ENCODE results near the gene DNAAF9. TPM values are rescaled to one million over a fixed set of nuclear protein-coding genes. Genes with fewer than 3 reads are reported as not detected.

The DNAAF9 gene
- total RNA-seq, 4 donors from 2014 or later: 28.8 to 35.3 (median 32.0) TPM

GRCh38 chr20:3374296-3374695 lies 33.2 kb downstream of the DNAAF9 start:
- Histone ChIP-seq H3K27me3 (no peaks in the 10 kb centered on the region), H3K27ac (no peak overlapping the region), H3K9me3 (no peaks in the 10 kb centered on the region), H3K4me3 (no peak overlapping the region), H3K4me1 (peaks cover 0 to 22% (median 0%) of the 10 kb centered on the region in 4 donors), H3K36me3 (peaks cover 0 to 79% (median 0%) of the 10 kb centered on the region in 3 donors)
- TF ChIP-seq POLR2A (IDR thresholded peaks at IDR 0.05) (no peak), CTCF (IDR thresholded peaks at IDR 0.05) (no peak), EP300 (IDR thresholded peaks at IDR 0.05) (no peak)
- no peak for DNase-seq (ENCODE audit: low spot score in 2 of 2)

- 87 to 90% methylated on average over 2 of the region's 2 CpGs for WGBS, 2 donors
- TF ChIP-seq POLR2A (IDR thresholded peaks at IDR 0.05) (no peak), CTCF (IDR thresholded peaks at IDR 0.05) (no peak), EP300 (IDR thresholded peaks at IDR 0.05) (peak in 1 of 2 donors; percentile 18)
- H3K36me3 ChIP-seq: peaks cover 0 to 82% (median 0%) of the 10 kb centered on the region in 3 donors
Observed at GRCh38 chr20:3371754-3372153, 35.7 kb downstream of the DNAAF9 start.

GRCh38 chr20:3367089-3367488 lies 40.4 kb downstream of the DNAAF9 start:
- 69 to 79% methylated on average over 3 of the region's 3 CpGs for WGBS, 2 donors
- H3K36me3 ChIP-seq: peaks cover 0 to 79% (median 0%) of the 10 kb centered on the region in 3 donors

More at GRCh38 chr20:3371754-3372153, 35.7 kb downstream of the DNAAF9 start:
- Histone ChIP-seq H3K9me3 (no peaks in the 10 kb centered on the region), H3K4me3 (no peak overlapping the region), H3K27me3 (no peaks in the 10 kb centered on the region), H3K27ac (no peak overlapping the region), H3K4me1 (peaks cover 0 to 10% (median 0%) of the 10 kb centered on the region in 4 donors)
- no peak for DNase-seq (ENCODE audit: low spot score in 2 of 2)

GRCh38 chr20:3364323-3365013 lies 43.0 kb downstream of the DNAAF9 start:
- WGBS, 2 donors: 94 to 95% methylated on average over 3 of the region's 3 CpGs
- Histone ChIP-seq H3K4me1 (no peaks in the 10 kb centered on the region), H3K4me3 (no peak overlapping the region), H3K27me3 (no peaks in the 10 kb centered on the region), H3K27ac (no peak overlapping the region), H3K9me3 (no peaks in the 10 kb centered on the region), H3K36me3 (peaks cover 0 to 76% (median 0%) of the 10 kb centered on the region in 3 donors)
- TF ChIP-seq POLR2A (IDR thresholded peaks at IDR 0.05) (no peak), CTCF (IDR thresholded peaks at IDR 0.05) (no peak), EP300 (IDR thresholded peaks at IDR 0.05) (no peak)
- no peak for DNase-seq (ENCODE audit: low spot score in 2 of 2)

More at GRCh38 chr20:3367089-3367488, 40.4 kb downstream of the DNAAF9 start:
- DNase-seq (ENCODE audit: low spot score in 2 of 2): no peak
- Histone ChIP-seq H3K9me3 (no peaks in the 10 kb centered on the region), H3K27me3 (no peaks in the 10 kb centered on the region), H3K4me1 (no peaks in the 10 kb centered on the region), H3K4me3 (no peak overlapping the region), H3K27ac (no peak overlapping the region)
- TF ChIP-seq POLR2A (IDR thresholded peaks at IDR 0.05) (no peak), EP300 (IDR thresholded peaks at IDR 0.05) (no peak), CTCF (IDR thresholded peaks at IDR 0.05) (no peak)

GRCh38 chr20:3360752-3361151 lies 46.7 kb downstream of the DNAAF9 start:
- Histone ChIP-seq H3K9me3 (no peaks in the 10 kb centered on the region), H3K4me1 (no peaks in the 10 kb centered on the region), H3K36me3 (peaks cover 0 to 59% (median 0%) of the 10 kb centered on the region in 3 donors), H3K4me3 (no peak overlapping the region), H3K27ac (no peak overlapping the region), H3K27me3 (no peaks in the 10 kb centered on the region)
- no peak for DNase-seq (ENCODE audit: low spot score in 2 of 2)
- TF ChIP-seq CTCF (IDR thresholded peaks at IDR 0.05): no peak
- no peak for TF ChIP-seq POLR2A (IDR thresholded peaks at IDR 0.05)
- TF ChIP-seq EP300 (IDR thresholded peaks at IDR 0.05): no peak
- 95 to 97% methylated on average over 3 of the region's 3 CpGs for WGBS, 2 donors
